Muscle of leg (tissue), 16 donors: ENCODE results near the gene BRD2. TPM values are rescaled to one million over a fixed set of nuclear protein-coding genes. Genes with fewer than 3 reads are reported as not detected.

Experiments
- DNase-seq: peaks from one replicate; pipeline ENCODE4 v3.0.0; 2013
- H3K27ac ChIP-seq: one replicate; pipeline ENCODE4 v1.5.1; 2013; ENCODE audit warnings: mild to moderate bottlenecking, low read length, control low read depth
- H3K27me3 ChIP-seq: one replicate; pipeline ENCODE4 v1.6.1; 2013; ENCODE audit warnings: low read length; ENCODE audit not compliant: control insufficient read depth, insufficient read depth
- H3K36me3 ChIP-seq: one replicate; pipeline ENCODE4 v1.6.1; 2013; ENCODE audit warnings: low read length; ENCODE audit not compliant: control insufficient read depth, insufficient read depth
- H3K4me1 ChIP-seq: one replicate; pipeline ENCODE4 v1.6.1; 2013; ENCODE audit warnings: low read length; ENCODE audit not compliant: control insufficient read depth, insufficient read depth
- H3K4me3 ChIP-seq: one replicate; pipeline ENCODE4 v1.5.1; 2013; ENCODE audit warnings: low read length, control low read depth
- H3K9me3 ChIP-seq: replicated peaks from 2 replicates; pipeline ENCODE4 v1.6.1; 2013; ENCODE audit warnings: low read depth, low read length; ENCODE audit not compliant: control insufficient read depth
- WGBS: methylation state at CpG from one replicate; pipeline ENCODE4 v1.1.5; 2013; ENCODE audit warnings: missing lambda C conversion rate; ENCODE audit not compliant: insufficient coverage; 5-methylcytosine and 5-hydroxymethylcytosine counted together
- long read RNA-seq, 11 donors: transcript quantifications; one replicate each; lab custom pipeline, GENCODE V29; 2026
- polyA plus RNA-seq, 8 donors: library from polyadenylated mRNA; unstranded; fragments of 120-200 nt; gene quantifications; one replicate each; pipeline versions ENCODE4 v1.2.1 to v1.2.3, GENCODE V29; 2013; ENCODE audit warnings: inconsistent platforms in 1 of 8, low replicate concordance in 1 of 8; ENCODE audit not compliant: insufficient read length in 8 of 8, insufficient read depth in 1 of 8
- total RNA-seq: library from RNA; stranded (reverse); fragments of 120-200 nt; gene quantifications from one replicate; pipeline ENCODE4 v1.2.4, GENCODE V29; 2013

Gene BRD2
- total RNA-seq (86.8 TPM), polyA plus RNA-seq (100 to 1,000 TPM; 141 to 169 (median 162) TPM)
- long read RNA-seq, donor 1, partial matches to known transcripts: 5 of 12 reads
- long read RNA-seq, donor 1, other reads (novel, unspliced or antisense): 0 of 12 reads
- long read RNA-seq, donor 2, partial matches to known transcripts: 0 of 1 reads
- long read RNA-seq, donor 2, other reads (novel, unspliced or antisense): 0 of 1 reads
- long read RNA-seq, donor 3, full-length matches to known transcripts: 20 of 56 reads
- long read RNA-seq, donor 3, partial matches to known transcripts: 36 of 56 reads
- long read RNA-seq, donor 3, other reads (novel, unspliced or antisense): 0 of 56 reads
- long read RNA-seq, donor 4, transcript BRD2-211 (3 exons, 759 nt): major isoform, 16 of 61 reads
- long read RNA-seq, donor 4, partial matches to known transcripts: 38 of 61 reads
- long read RNA-seq, donor 4, other reads (novel, unspliced or antisense): 0 of 61 reads
- long read RNA-seq, donor 5, transcript BRD2-219 (9 exons, 2,338 nt): minor isoform, 6 of 220 reads
- long read RNA-seq, donor 5, transcript BRD2-209 (2 exons, 1,628 nt): minor isoform, 5 of 220 reads
- long read RNA-seq, donor 5, transcript BRD2-211 (3 exons, 759 nt): major isoform, 42 of 220 reads
- long read RNA-seq, donor 5, partial matches to known transcripts: 160 of 220 reads
- long read RNA-seq, donor 5, other reads (novel, unspliced or antisense): 0 of 220 reads
- long read RNA-seq, donor 6, full-length matches to known transcripts: 43 of 127 reads
- long read RNA-seq, donor 6, partial matches to known transcripts: 84 of 127 reads
- long read RNA-seq, donor 6, other reads (novel, unspliced or antisense): 0 of 127 reads
- long read RNA-seq, donor 7, transcript BRD2-211 (3 exons, 759 nt): major isoform, 25 of 81 reads
- long read RNA-seq, donor 7, partial matches to known transcripts: 49 of 81 reads
- long read RNA-seq, donor 7, other reads (novel, unspliced or antisense): 0 of 81 reads
- long read RNA-seq, donor 8, transcript BRD2-211 (3 exons, 759 nt): major isoform, 20 of 65 reads
- long read RNA-seq, donor 8, transcript BRD2-219 (9 exons, 2,338 nt): minor isoform, 6 of 65 reads
- long read RNA-seq, donor 8, partial matches to known transcripts: 34 of 65 reads
- long read RNA-seq, donor 8, other reads (novel, unspliced or antisense): 0 of 65 reads
- long read RNA-seq, donor 9, transcript BRD2-211 (3 exons, 759 nt): major isoform, 23 of 77 reads
- long read RNA-seq, donor 9, partial matches to known transcripts: 46 of 77 reads
- long read RNA-seq, donor 9, other reads (novel, unspliced or antisense): 0 of 77 reads
- long read RNA-seq, donor 10, transcript BRD2-211 (3 exons, 759 nt): major isoform, 30 of 80 reads
- long read RNA-seq, donor 10, partial matches to known transcripts: 44 of 80 reads
- long read RNA-seq, donor 10, other reads (novel, unspliced or antisense): 0 of 80 reads
- long read RNA-seq, donor 11, transcript BRD2-211 (3 exons, 759 nt): major isoform, 13 of 49 reads
- long read RNA-seq, donor 11, partial matches to known transcripts: 31 of 49 reads
- long read RNA-seq, donor 11, other reads (novel, unspliced or antisense): 0 of 49 reads

DNA sequence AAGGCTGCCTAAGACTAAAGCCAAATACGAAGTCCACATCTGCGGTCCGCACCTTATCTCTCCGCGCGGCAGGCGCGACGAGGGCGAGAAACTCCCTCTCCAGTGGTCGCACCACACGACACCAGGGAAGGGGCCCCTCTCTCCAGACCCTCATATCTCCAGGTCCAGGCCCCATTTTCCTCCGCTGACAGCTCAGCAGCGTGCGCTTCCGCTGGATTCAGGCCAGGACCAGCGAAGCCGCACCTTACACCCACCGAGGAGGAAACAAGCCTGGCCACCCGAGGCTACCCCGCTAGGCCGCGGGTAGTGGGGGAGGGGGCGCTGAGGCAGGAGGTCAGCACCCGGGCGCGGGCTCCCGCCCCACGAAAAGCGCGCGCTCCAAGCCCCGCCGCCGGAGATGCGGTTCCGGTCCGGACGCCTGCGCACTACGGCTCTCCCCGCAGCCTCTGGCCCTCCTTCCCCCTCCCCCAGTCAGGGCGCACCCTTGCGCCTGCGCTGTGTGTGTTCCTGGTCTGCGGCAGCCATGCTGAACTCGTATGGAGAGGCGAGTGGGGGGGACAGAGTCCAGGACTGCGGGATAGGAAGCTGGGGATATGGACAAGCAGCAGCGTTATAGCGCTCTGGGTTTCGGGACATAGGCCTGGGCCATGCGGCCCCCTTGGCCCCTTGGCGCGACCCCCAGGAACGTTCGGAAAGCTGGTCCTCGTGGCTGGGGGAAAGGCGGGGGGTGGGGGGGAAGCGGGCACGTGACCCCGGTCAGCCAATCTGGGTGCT, at the start of gene BRD2:
Gene BRD2, plus strand, starts transcription at position 502 of the 774 bp plus-strand sequence. CDS start 4,305 bp downstream, outside the sequence.
- WGBS: under 1% methylated on average over 40 of the region's 62 CpGs
- Histone ChIP-seq H3K27me3 (no peaks in the 10 kb centered on the region), H3K36me3 (peaks cover 12% of the 10 kb centered on the region), H3K27ac (peak within 1 kb of the TSS; percentile 99), H3K4me1 (peaks cover 11% of the 10 kb centered on the region), H3K9me3 (no peaks in the 10 kb centered on the region), H3K4me3 (peak within 1 kb of the TSS; percentile 74)
- peak; percentile 99 for DNase-seq

DNA sequence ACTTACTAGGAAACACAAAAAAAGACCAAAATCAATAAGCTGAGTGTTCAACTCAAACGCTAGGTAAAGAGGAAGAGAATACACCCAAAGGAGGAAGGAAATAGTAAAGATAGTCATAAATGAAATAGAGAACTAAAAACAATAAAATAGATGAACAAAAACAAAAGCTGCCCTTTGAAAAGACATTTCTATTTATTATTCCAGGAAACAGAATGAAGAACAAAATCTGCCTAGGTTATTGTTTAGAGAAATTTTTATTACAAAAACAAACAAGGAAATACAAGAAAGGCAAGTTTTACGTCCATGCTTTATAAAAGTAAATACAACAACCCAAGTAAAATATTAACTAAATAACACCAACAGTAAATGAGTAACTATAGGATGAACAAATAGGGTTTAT, 47.7 kb upstream of the BRD2 start:
- DNase-seq: no peak
- H3K36me3 ChIP-seq: no peaks in the 10 kb centered on the region
- peaks cover 4% of the 10 kb centered on the region for H3K27me3 ChIP-seq
- H3K27ac ChIP-seq: no peak overlapping the region
- no peaks in the 10 kb centered on the region for H3K4me1 ChIP-seq
- no peak overlapping the region for H3K4me3 ChIP-seq
- no CpG with 5 or more reads among the region's 2 CpGs for WGBS
- no peaks in the 10 kb centered on the region for H3K9me3 ChIP-seq

DNA sequence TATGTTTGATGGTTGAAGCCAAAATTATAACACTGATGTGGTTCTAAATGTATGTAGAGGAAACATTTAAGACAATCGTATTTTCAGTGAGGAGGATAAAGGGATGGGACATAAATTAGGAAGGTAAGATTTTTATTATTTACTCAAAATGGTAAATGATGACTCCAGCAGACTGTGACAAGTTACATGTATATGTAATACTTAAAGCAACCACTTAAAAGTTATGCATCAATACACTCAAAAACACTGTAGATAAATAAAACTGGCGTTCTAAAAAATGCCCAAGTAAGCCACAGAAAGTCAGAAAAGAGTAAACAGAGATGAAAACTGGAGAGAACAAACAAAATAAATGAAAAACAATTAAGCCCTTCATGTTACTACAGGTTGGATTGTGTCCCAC, 46.3 kb upstream of the BRD2 start:
- Histone ChIP-seq H3K4me1 (no peaks in the 10 kb centered on the region), H3K4me3 (no peak overlapping the region), H3K9me3 (no peaks in the 10 kb centered on the region), H3K27ac (no peak overlapping the region), H3K36me3 (no peaks in the 10 kb centered on the region), H3K27me3 (peaks cover 4% of the 10 kb centered on the region)
- DNase-seq: no peak
- no CpG with 5 or more reads among the region's 2 CpGs for WGBS

DNA sequence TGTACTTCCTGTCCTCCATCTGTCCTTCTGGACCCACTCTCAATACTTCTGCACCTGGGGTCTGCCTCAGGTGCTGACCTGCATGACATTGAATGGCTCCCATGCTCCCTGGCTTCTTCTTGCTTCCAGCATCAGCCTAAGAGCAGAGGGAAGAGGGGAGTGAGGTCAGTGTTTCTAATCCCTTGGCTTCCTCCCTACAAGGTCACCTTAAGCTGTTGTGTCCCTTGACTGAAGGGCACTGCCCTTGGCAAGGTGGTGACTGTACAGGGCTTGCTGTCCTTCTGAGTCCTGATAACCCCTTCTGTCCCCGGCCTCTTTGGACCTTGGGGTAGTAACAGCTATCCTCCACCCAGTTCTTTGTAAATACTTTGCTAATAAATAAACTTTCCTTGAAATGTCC, 37.2 kb upstream of the BRD2 start:
- Histone ChIP-seq H3K4me3 (no peak overlapping the region), H3K27me3 (no peaks in the 10 kb centered on the region), H3K9me3 (no peaks in the 10 kb centered on the region), H3K27ac (no peak overlapping the region), H3K4me1 (no peaks in the 10 kb centered on the region), H3K36me3 (no peaks in the 10 kb centered on the region)
- no peak for DNase-seq
- no CpG with 5 or more reads among the region's 1 CpG for WGBS

DNA sequence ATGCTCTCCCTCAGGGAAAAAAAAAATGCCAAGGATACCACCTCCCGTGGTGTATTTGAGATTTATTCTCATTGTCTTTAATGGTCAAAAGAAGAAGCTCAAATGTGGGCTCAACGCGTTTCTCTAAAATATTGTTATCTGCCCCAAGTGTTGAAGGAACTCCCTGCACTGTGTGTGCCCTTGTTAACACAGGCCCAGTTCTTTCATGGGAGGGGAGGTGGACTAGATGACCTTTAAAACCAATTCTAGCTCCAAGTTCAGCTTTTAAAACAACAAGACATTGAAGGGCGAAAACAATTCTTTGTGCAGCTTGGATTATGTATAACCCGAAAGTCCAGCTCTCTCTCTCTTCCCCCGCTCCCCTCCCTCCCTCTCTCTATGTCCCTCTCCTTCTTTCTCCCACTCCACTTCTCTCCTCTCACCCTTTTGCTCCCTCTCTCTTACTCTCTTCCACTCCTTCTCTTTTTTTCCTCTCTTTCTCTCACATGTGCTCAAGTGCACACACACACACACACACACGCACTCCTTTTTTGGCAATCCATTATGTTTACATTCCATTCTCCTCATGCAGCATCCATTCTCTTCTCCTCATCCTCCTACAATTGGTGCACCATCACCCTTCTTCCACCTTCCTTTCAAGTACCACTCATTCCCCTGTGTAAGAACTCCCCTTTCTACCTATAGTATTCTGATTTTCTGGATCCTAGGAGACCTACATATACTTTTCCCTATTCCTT, 36.1 kb upstream of the BRD2 start:
- DNase-seq: peak; percentile 32
- Histone ChIP-seq H3K4me1 (no peaks in the 10 kb centered on the region), H3K27me3 (peaks cover 4% of the 10 kb centered on the region), H3K27ac (no peak overlapping the region), H3K9me3 (no peaks in the 10 kb centered on the region), H3K4me3 (no peak overlapping the region), H3K36me3 (no peaks in the 10 kb centered on the region)
- 74% methylated on average over 4 of the region's 7 CpGs for WGBS

DNA sequence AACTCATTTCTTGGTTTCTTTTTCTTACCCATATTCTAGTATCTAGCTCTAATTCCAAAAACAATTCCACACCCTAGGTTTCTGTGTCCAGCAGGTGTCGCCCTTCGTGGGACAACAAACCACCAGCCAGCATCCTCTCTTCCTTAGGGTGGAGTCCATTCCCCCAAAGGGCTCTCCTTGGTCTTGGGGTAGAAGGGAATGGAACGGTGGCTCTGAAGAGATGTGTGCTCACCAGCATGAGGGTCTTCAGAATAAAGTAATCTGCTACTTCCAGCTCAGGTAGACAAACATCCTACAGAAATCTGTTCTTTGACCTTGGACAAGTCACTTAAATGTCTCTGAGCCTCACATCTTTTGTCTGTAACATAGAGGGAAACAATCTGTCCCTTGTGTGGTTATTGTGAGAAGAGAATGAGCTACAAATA, 34.7 kb upstream of the BRD2 start:
- Histone ChIP-seq H3K9me3 (no peaks in the 10 kb centered on the region), H3K4me3 (no peak overlapping the region), H3K27me3 (peaks cover 10% of the 10 kb centered on the region), H3K4me1 (no peaks in the 10 kb centered on the region), H3K36me3 (no peaks in the 10 kb centered on the region), H3K27ac (no peak overlapping the region)
- peak; percentile 83 for DNase-seq
- WGBS: no CpG with 5 or more reads among the region's 3 CpGs

DNA sequence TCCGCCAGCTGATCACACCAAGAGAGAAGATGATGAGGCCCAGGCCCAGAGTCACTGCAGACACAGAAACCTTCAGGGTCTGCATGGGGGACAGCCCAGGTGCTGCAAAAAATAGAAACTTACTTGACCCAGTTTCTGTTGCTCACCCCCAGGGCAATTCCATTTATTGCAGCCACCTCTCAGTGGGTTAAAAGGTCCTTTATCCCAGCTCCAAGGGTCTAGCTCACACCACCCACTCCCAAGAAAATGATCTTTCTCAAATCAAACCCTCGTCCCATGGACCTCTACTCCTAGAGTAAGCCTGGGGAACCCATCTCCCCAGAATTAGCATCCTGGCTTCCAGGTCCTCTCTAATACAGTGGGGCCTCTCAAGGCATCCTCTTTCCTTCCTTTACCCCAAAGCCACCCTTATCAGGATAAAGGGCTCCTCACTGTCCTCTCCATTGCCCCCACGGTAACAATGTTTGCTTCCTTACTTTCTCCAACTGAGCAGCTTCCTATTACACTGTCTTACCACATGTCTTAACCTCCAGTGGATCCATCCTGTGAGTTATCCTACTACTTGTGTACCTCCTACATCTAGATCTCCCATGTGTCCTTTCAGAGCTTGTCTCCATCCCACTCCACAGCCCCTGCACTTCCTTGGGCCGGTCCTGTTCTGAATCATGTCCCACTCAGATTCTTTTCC, 32.7 kb upstream of the BRD2 start:
- Histone ChIP-seq H3K36me3 (no peaks in the 10 kb centered on the region), H3K27ac (no peak overlapping the region), H3K9me3 (no peaks in the 10 kb centered on the region), H3K27me3 (peaks cover 12% of the 10 kb centered on the region), H3K4me3 (no peak overlapping the region), H3K4me1 (peaks cover 2% of the 10 kb centered on the region)
- DNase-seq: no peak
- 72% methylated on average over 4 of the region's 4 CpGs for WGBS
